Psoas muscle (tissue), 8 donors: ENCODE measurements around the gene KLHDC2. TPM values are rescaled to one million over a fixed set of nuclear protein-coding genes. Genes with fewer than 3 reads are reported as not detected.
"Not testable (repeated sequence)": the region's sequence is repeated elsewhere in the genome, so short reads cannot be mapped to it uniquely, and the experiment has no call there.

ENCODE experiments used
- ATAC-seq, 4 donors: fragments of 200-7000 bp; cut with Tn5 transposase; one replicate each; pipeline ENCODE4 v1.9.1; 2020; ENCODE audit warnings: moderate library complexity in 3 of 4, mild to moderate bottlenecking in 2 of 4
- DNase-seq, 2 donors: peaks; one replicate each; pipeline ENCODE4 v3.0.0-alpha.2; 2020
- H3K27ac ChIP-seq: fragments of 200-600 bp; one replicate; pipeline ENCODE4 v1.8.0; 2022
- H3K27me3 ChIP-seq, 3 donors: fragments of 200-600 bp in 1 of 3; one replicate each; pipeline versions ENCODE4 v1.6.1 to v1.8.0; 2013 to 2022; ENCODE audit warnings: low read length in 2 of 3, mild to moderate bottlenecking in 2 of 3, moderate library complexity in 1 of 3; ENCODE audit not compliant: insufficient read depth in 3 of 3
- H3K36me3 ChIP-seq, 2 donors: fragments of 200-600 bp in 1 of 2; one replicate each; pipeline versions ENCODE4 v1.6.1 to v1.8.0; 2013 to 2022; ENCODE audit warnings: low read depth in 1 of 2, mild to moderate bottlenecking in 1 of 2, moderate library complexity in 1 of 2; ENCODE audit not compliant: insufficient read depth in 1 of 2
- H3K4me1 ChIP-seq: fragments of 200-600 bp; one replicate; pipeline ENCODE4 v1.8.0; 2022
- H3K4me3 ChIP-seq: fragments of 200-600 bp; one replicate; pipeline ENCODE4 v1.8.0; 2022; ENCODE audit warnings: mild to moderate bottlenecking
- H3K9me3 ChIP-seq: fragments of 200-600 bp; one replicate; pipeline ENCODE4 v1.8.0; 2022
- CTCF ChIP-seq: fragments of 200-600 bp; IDR thresholded peaks from one replicate; pipeline ENCODE4 v1.8.0; 2022; ENCODE audit warnings: antibody characterized with exemption
- WGBS, 3 donors: extraction: QIAGEN DNeasy Blood & Tissue Kit; methylation state at CpG; one replicate each; pipeline versions ENCODE4 v1.1.6 to v1.1.7; 2013; 5-methylcytosine and 5-hydroxymethylcytosine counted together
- intact Hi-C, 2 donors: fragments of 100-400 bp; cut with DNase I; formaldehyde crosslinking; loops; one replicate each; pipeline versions ENCODE4 v1.11.0 to v1.14.2; 2022
- polyA plus RNA-seq, 3 donors: library from polyadenylated mRNA; stranded (reverse); fragments of 200-250 nt; gene quantifications; one replicate each; pipeline ENCODE4 v1.2.3, GENCODE V29; 2013
- total RNA-seq, 4 donors: library from RNA; stranded (reverse); fragmentation: NEBNext Ultra II Directional in 2 of 4; extraction: Animal tissue kit (Norgen Biotek cat#: 25700) in 2 of 4; gene quantifications; one replicate each; pipeline versions ENCODE4 v1.2.1 to v1.2.4, GENCODE V29; 2021 to 2023
- donor health status: healthy with polysubstance abuse.
- donor health status: DM: no; HTN: no; CAD: no; lungs with moderate emphysema.
- donor health status: Bipolar disorder and iron deficiency.
- donor health status: healthy.
- donor health status: DM: yes; HTN: yes; CAD: no.
- donor health status: DM: no; HTN: no; CAD: no.
- donor health status: DM: no; HTN: no; CAD: no.
- donor health status: DM: yes; HTN: yes; CAD: no.

The KLHDC2 gene
- total and polyA plus RNA-seq, 7 donors = 26.6 to 90.2 (median 58.2) TPM

GRCh38 chr14:49769171-49769570 lies 1.2 kb downstream of the KLHDC2 start:
- Histone ChIP-seq H3K27me3 (no peaks in the 10 kb centered on the region), H3K4me1 (peaks cover 24% of the 10 kb centered on the region), H3K9me3 (no peaks in the 10 kb centered on the region), H3K27ac (peak overlapping the region; percentile 94), H3K4me3 (peak overlapping the region; percentile 95), H3K36me3 (peaks cover 4 to 28% of the 10 kb centered on the region in 2 donors)
- intact Hi-C loops = loop anchor here (2.0 to 5.0 kb wide), 2 partner anchors 134 to 137 kb away; partner anchors contain the start of gene DNAAF2 (in 1 of the 2)
- no peak for TF ChIP-seq CTCF
- ATAC-seq = no peak
- no peak for DNase-seq
- 19 to 25% (median 25%) methylated on average over 6 of the region's 6 CpGs for WGBS, 3 donors

GRCh38 chr14:49769581-49770211 lies 1.7 kb downstream of the KLHDC2 start:
- intact Hi-C loops = loop anchor here (2.0 to 5.0 kb wide), 2 partner anchors 135 to 137 kb away; partner anchors contain the start of gene DNAAF2 (in 1 of the 2)
- ATAC-seq = no peak
- WGBS, 3 donors = 53 to 59% (median 56%) methylated on average over 15 of the region's 15 CpGs
- peak overlapping the region; percentile 94 for H3K27ac ChIP-seq
- TF ChIP-seq CTCF = no peak
- H3K4me3 ChIP-seq = peak overlapping the region; percentile 95
- no peaks in the 10 kb centered on the region for H3K9me3 ChIP-seq
- peaks cover 24% of the 10 kb centered on the region for H3K4me1 ChIP-seq
- no peak for DNase-seq
- no peaks in the 10 kb centered on the region for H3K27me3 ChIP-seq
- peaks cover 4 to 34% of the 10 kb centered on the region in 2 donors for H3K36me3 ChIP-seq

- no peaks in the 10 kb centered on the region for H3K27me3 ChIP-seq
- no peaks in the 10 kb centered on the region for H3K9me3 ChIP-seq
- ATAC-seq (no peak), DNase-seq (no peak)
- H3K36me3 ChIP-seq = peaks cover 10 to 40% of the 10 kb centered on the region in 2 donors
- 60 to 67% (median 62%) methylated on average over 4 of the region's 4 CpGs for WGBS, 3 donors
- peaks cover 24% of the 10 kb centered on the region for H3K4me1 ChIP-seq
- TF ChIP-seq CTCF = no peak
- intact Hi-C loops = no loop called here
- peak overlapping the region; percentile 94 for H3K27ac ChIP-seq
- peak overlapping the region; percentile 95 for H3K4me3 ChIP-seq
Measured at GRCh38 chr14:49770212-49770817, 2.4 kb downstream of the KLHDC2 start.

GRCh38 chr14:49771691-49772090 lies 3.7 kb downstream of the KLHDC2 start:
- H3K27ac ChIP-seq = peak overlapping the region; percentile 12
- DNase-seq, H3K4me3 ChIP-seq, H3K27me3 ChIP-seq, H3K9me3 ChIP-seq, intact Hi-C loops, ATAC-seq: not testable (repeated sequence)
- peaks cover 24% of the 10 kb centered on the region for H3K4me1 ChIP-seq
- 85 to 86% (median 86%) methylated on average over 10 of the region's 10 CpGs for WGBS, 3 donors
- peaks cover 10 to 54% of the 10 kb centered on the region in 2 donors for H3K36me3 ChIP-seq

GRCh38 chr14:49774106-49774505 lies 6.2 kb downstream of the KLHDC2 start:
- 63 to 76% (median 73%) methylated on average over 1 of the region's 1 CpG for WGBS, 3 donors
- H3K27me3 ChIP-seq = no peaks in the 10 kb centered on the region
- ATAC-seq (no peak), DNase-seq (no peak)
- no peaks in the 10 kb centered on the region for H3K9me3 ChIP-seq
- peaks cover 23% of the 10 kb centered on the region for H3K4me1 ChIP-seq
- H3K36me3 ChIP-seq = peaks cover 10 to 78% of the 10 kb centered on the region in 2 donors
- no peak overlapping the region for H3K4me3 ChIP-seq
- no peak for TF ChIP-seq CTCF
- H3K27ac ChIP-seq = peak overlapping the region; percentile 1
- intact Hi-C loops = no loop called here
